Endothelial cell (in vitro differentiated cells): ENCODE measurements around the gene AP1M1. TPM values are rescaled to one million over a fixed set of nuclear protein-coding genes. Genes with fewer than 3 reads are reported as not detected.

ENCODE experiments used
- DNase-seq: peaks from one replicate; pipeline ENCODE4 v3.0.0; 2021; ENCODE audit warnings: low spot score
- H3K27ac Mint-ChIP-seq: one replicate; pipeline ENCODE4 v1.8.0; 2021; ENCODE audit warnings: mixed read lengths, inconsistent platforms; ENCODE audit not compliant: unreplicated experiment
- H3K27me3 Mint-ChIP-seq: one replicate; pipeline ENCODE4 v1.8.0; 2021; ENCODE audit warnings: mild to moderate bottlenecking, moderate library complexity, mixed read lengths, inconsistent platforms; ENCODE audit not compliant: unreplicated experiment
- H3K36me3 Mint-ChIP-seq: one replicate; pipeline ENCODE4 v1.8.0; 2021; ENCODE audit warnings: mild to moderate bottlenecking, low read depth, mixed read lengths, inconsistent platforms; ENCODE audit not compliant: unreplicated experiment
- H3K4me1 Mint-ChIP-seq: one replicate; pipeline ENCODE4 v1.8.0; 2021; ENCODE audit warnings: mild to moderate bottlenecking, mixed read lengths, inconsistent platforms; ENCODE audit not compliant: unreplicated experiment
- H3K4me3 Mint-ChIP-seq: one replicate; pipeline ENCODE4 v1.8.0; 2021; ENCODE audit warnings: mild to moderate bottlenecking, mixed read lengths, inconsistent platforms; ENCODE audit not compliant: unreplicated experiment
- H3K9me3 Mint-ChIP-seq: one replicate; pipeline ENCODE4 v1.8.0; 2021; ENCODE audit warnings: mixed read lengths, inconsistent platforms; ENCODE audit not compliant: unreplicated experiment
- CTCF ChIP-seq: fragments of 200-600 bp; sonication (generic); IDR thresholded peaks from one replicate; pipeline ENCODE4 v1.5.0; 2021; ENCODE audit warnings: antibody characterized with exemption; ENCODE audit not compliant: unreplicated experiment
- total RNA-seq: library from RNA; stranded (reverse); fragmentation: NEBNext Ultra II Directional; extraction: Animal tissue kit (Norgen Biotek cat#: 25700); gene quantifications from one replicate; pipeline ENCODE4 v1.2.1, GENCODE V29; 2021; ENCODE audit not compliant: unreplicated experiment

The AP1M1 gene
- total RNA-seq, 1 donor from 2014 or later: 76.0 TPM

- no peak for DNase-seq
- peaks cover 9% of the 10 kb centered on the region for H3K27me3 Mint-ChIP-seq
- peak overlapping the region; percentile 30 for H3K27ac Mint-ChIP-seq
- H3K4me1 Mint-ChIP-seq: peaks cover 10% of the 10 kb centered on the region
- no peak for TF ChIP-seq CTCF
- H3K36me3 Mint-ChIP-seq: peaks cover 5% of the 10 kb centered on the region
- peak overlapping the region; percentile 4 for H3K4me3 Mint-ChIP-seq
- no peaks in the 10 kb centered on the region for H3K9me3 Mint-ChIP-seq
Observed at GRCh38 chr19:16254851-16255408, 57.2 kb downstream of the AP1M1 start.

- no peak overlapping the region for H3K4me3 Mint-ChIP-seq
- TF ChIP-seq CTCF: no peak
- peaks cover 15% of the 10 kb centered on the region for H3K4me1 Mint-ChIP-seq
- H3K27me3 Mint-ChIP-seq: peaks cover 12% of the 10 kb centered on the region
- DNase-seq: no peak
- peaks cover 7% of the 10 kb centered on the region for H3K36me3 Mint-ChIP-seq
- peak overlapping the region; percentile 79 for H3K27ac Mint-ChIP-seq
- peaks cover 6% of the 10 kb centered on the region for H3K9me3 Mint-ChIP-seq
Observed at GRCh38 chr19:16257509-16258002, 59.8 kb downstream of the AP1M1 start.

GRCh38 chr19:16258440-16258903 is 60.8 kb downstream of the AP1M1 start:
- TF ChIP-seq CTCF: no peak
- Mint-ChIP-seq H3K9me3 (peaks cover 6% of the 10 kb centered on the region), H3K27ac (peak overlapping the region; percentile 67), H3K4me3 (no peak overlapping the region), H3K27me3 (peaks cover 12% of the 10 kb centered on the region), H3K36me3 (peaks cover 7% of the 10 kb centered on the region), H3K4me1 (peaks cover 15% of the 10 kb centered on the region)
- peak; percentile 68 for DNase-seq

- H3K36me3 Mint-ChIP-seq: peaks cover 7% of the 10 kb centered on the region
- peaks cover 14% of the 10 kb centered on the region for H3K27me3 Mint-ChIP-seq
- H3K27ac Mint-ChIP-seq: peak overlapping the region; percentile 67
- peaks cover 6% of the 10 kb centered on the region for H3K9me3 Mint-ChIP-seq
- peaks cover 15% of the 10 kb centered on the region for H3K4me1 Mint-ChIP-seq
- DNase-seq: no peak
- TF ChIP-seq CTCF: no peak
- H3K4me3 Mint-ChIP-seq: peak overlapping the region; percentile 70
Observed at GRCh38 chr19:16259385-16260159, 61.9 kb downstream of the AP1M1 start.
